Spleen (tissue), 11 donors: ENCODE measurements around the gene TSSC4. TPM values are rescaled to one million over a fixed set of nuclear protein-coding genes. Genes with fewer than 3 reads are reported as not detected.

Experiments used
- DNase-seq: peaks from one replicate; pipeline ENCODE4 v3.0.0-alpha.2; 2020
- H3K27ac ChIP-seq, 8 donors: fragments of 200-600 bp; sonication (generic) in 7 of 8; 1 replicate in 4 of 8; 2 replicates in 4 of 8; pipeline versions ENCODE4 v1.5.0 to v1.8.0; 2016 to 2021; ENCODE audit warnings: inconsistent platforms in 4 of 8, mild to moderate bottlenecking in 4 of 8, moderate library complexity in 1 of 8
- H3K27me3 ChIP-seq, 7 donors: fragments of 200-600 bp; sonication (generic) in 6 of 7; replicated peaks in 1 of 7; 1 replicate in 4 of 7; 2 replicates in 3 of 7; pipeline versions ENCODE4 v1.5.0 to v1.8.0; 2016 to 2021; ENCODE audit warnings: inconsistent platforms in 3 of 7, mild to moderate bottlenecking in 1 of 7
- H3K36me3 ChIP-seq, 6 donors: fragments of 200-600 bp; sonication (generic) in 5 of 6; 1 replicate in 4 of 6; 2 replicates in 2 of 6; pipeline versions ENCODE4 v1.5.0 to v1.8.0; 2016 to 2021; ENCODE audit warnings: inconsistent platforms in 2 of 6
- H3K4me1 ChIP-seq, 6 donors: fragments of 200-600 bp; sonication (generic) in 5 of 6; 1 replicate in 3 of 6; 2 replicates in 3 of 6; pipeline versions ENCODE4 v1.5.0 to v1.8.0; 2016 to 2021; ENCODE audit warnings: inconsistent platforms in 3 of 6
- H3K4me3 ChIP-seq, 8 donors: fragments of 200-600 bp; sonication (generic) in 7 of 8; 1 replicate in 4 of 8; 2 replicates in 4 of 8; pipeline versions ENCODE4 v1.5.0 to v1.8.0; 2016 to 2021; ENCODE audit warnings: inconsistent platforms in 4 of 8, mild to moderate bottlenecking in 4 of 8, moderate library complexity in 2 of 8
- H3K9me3 ChIP-seq, 8 donors: fragments of 200-600 bp; sonication (generic) in 7 of 8; 1 replicate in 4 of 8; 2 replicates in 4 of 8; pipeline versions ENCODE4 v1.5.0 to v1.8.0; 2016 to 2021; ENCODE audit warnings: inconsistent platforms in 4 of 8
- CTCF ChIP-seq, 11 experiments: fragments of 200-600 bp in 7 of 11; fragments of 450-650 bp in 4 of 11; sonication (generic) in 4 of 11; IDR thresholded peaks in 8 of 11; conservative IDR thresholded peaks in 3 of 11; 1 replicate in 7 of 11; 2 replicates in 4 of 11; pipeline versions ENCODE4 v1.4.0 to v1.8.0; 2016 to 2021; ENCODE audit warnings: antibody characterized with exemption in 11 of 11, inconsistent platforms in 4 of 11, mild to moderate bottlenecking in 1 of 11
- POLR2A ChIP-seq, 3 donors: fragments of 450-650 bp; IDR thresholded peaks; one replicate each; pipeline ENCODE4 v1.5.1; 2017; ENCODE audit warnings: antibody characterized with exemption in 3 of 3, mild to moderate bottlenecking in 1 of 3
- POLR2AphosphoS5 ChIP-seq, 3 donors: sonication (generic); formaldehyde crosslinking; IDR thresholded peaks; one replicate each; pipeline ENCODE4 v1.5.1; 2017; ENCODE audit warnings: antibody characterized with exemption in 3 of 3
- whole genome bisulfite sequencing, 5 donors: extraction: QIAGEN DNeasy Blood & Tissue Kit in 3 of 5; methylation state at CpG; one replicate each; pipeline versions ENCODE4 v1.1.5 to v1.1.7; 2013 to 2018; 5-methylcytosine and 5-hydroxymethylcytosine counted together
- intact Hi-C: fragments of 100-400 bp; cut with DNase I; formaldehyde crosslinking; loops from one replicate; pipeline ENCODE4 v1.15.0; 2023; ENCODE audit warnings: low total_unique reads
- polyA plus RNA-seq, 3 donors: library from polyadenylated mRNA; stranded (reverse); fragments of 200-250 nt; gene quantifications; one replicate each; pipeline ENCODE4 v1.2.1, GENCODE V29; 2013
- total RNA-seq, 7 donors: library from RNA; depleted of rRNA in 3 of 7; stranded (reverse); fragments of >200 nt in 3 of 7; fragmentation: NEBNext Ultra II Directional in 4 of 7; extraction: Animal tissue kit (Norgen Biotek cat#: 25700) in 4 of 7; gene quantifications; one replicate each; pipeline versions ENCODE4 v1.1.0 to v1.2.1, GENCODE V29; 2016 to 2021
- donor health status: healthy with polysubstance abuse.
- donor health status: DM: no; HTN: no; CAD: no; lungs with moderate emphysema.
- donor health status: DM: no; HTN: no; CAD: no.
- donor health status: Bipolar disorder and iron deficiency.
- donor health status: healthy.
- donor health status: DM: no; HTN: no; CAD: no.
- donor health status: DM: yes; HTN: yes; CAD: no.

TSSC4 gene
- total and polyA plus RNA-seq, 10 donors, result 28.7 to 94.4 (median 43.7) TPM

- H3K27ac ChIP-seq, result no peak overlapping the region
- H3K36me3 ChIP-seq, result no peaks in the 10 kb centered on the region
- H3K27me3 ChIP-seq, result peaks cover 0 to 42% (median 0%) of the 10 kb centered on the region in 7 donors
- 83 to 94% (median 88%) methylated on average over 6 to 13 of the region's 13 CpGs for WGBS, 5 donors
- no peaks in the 10 kb centered on the region for H3K4me1 ChIP-seq
- H3K4me3 ChIP-seq, result no peak overlapping the region
- intact Hi-C loops, result no loop called here
- DNase-seq, result peak; percentile 54
- no peaks in the 10 kb centered on the region for H3K9me3 ChIP-seq
- TF ChIP-seq POLR2A (IDR thresholded peaks at IDR 0.05), result no peak
- no peak for TF ChIP-seq CTCF (IDR thresholded peaks at IDR 0.05 in 8 of 11, conservative IDR thresholded peaks at IDR 0.05 in 3 of 11)
- TF ChIP-seq POLR2AphosphoS5 (IDR thresholded peaks at IDR 0.05), result no peak
Observed at GRCh38 chr11:2436521-2437031, 36.0 kb downstream of the TSSC4 start.

GRCh38 chr11:2437516-2437915, 37.0 kb downstream of the TSSC4 start:
- no peaks in the 10 kb centered on the region for H3K36me3 ChIP-seq
- DNase-seq, result no peak
- 88 to 96% (median 94%) methylated on average over 4 of the region's 4 CpGs for WGBS, 5 donors
- H3K4me1 ChIP-seq, result no peaks in the 10 kb centered on the region
- no peak overlapping the region for H3K4me3 ChIP-seq
- H3K27me3 ChIP-seq, result peaks cover 0 to 39% (median 0%) of the 10 kb centered on the region in 7 donors
- no peak overlapping the region for H3K27ac ChIP-seq
- TF ChIP-seq POLR2A (IDR thresholded peaks at IDR 0.05) (no peak), POLR2AphosphoS5 (IDR thresholded peaks at IDR 0.05) (no peak), CTCF (IDR thresholded peaks at IDR 0.05 in 8 of 11, conservative IDR thresholded peaks at IDR 0.05 in 3 of 11) (no peak)
- H3K9me3 ChIP-seq, result no peaks in the 10 kb centered on the region
- intact Hi-C loops, result no loop called here

- WGBS, 5 donors, result 94 to 97% (median 96%) methylated on average over 3 of the region's 3 CpGs
- H3K4me3 ChIP-seq, result no peak overlapping the region
- peaks cover 0 to 18% (median 5%) of the 10 kb centered on the region in 6 donors for H3K4me1 ChIP-seq
- intact Hi-C loops, result no loop called here
- H3K27ac ChIP-seq, result no peak overlapping the region
- H3K27me3 ChIP-seq, result peaks cover 0 to 53% (median 9%) of the 10 kb centered on the region in 7 donors
- no peaks in the 10 kb centered on the region for H3K36me3 ChIP-seq
- H3K9me3 ChIP-seq, result no peaks in the 10 kb centered on the region
- no peak for DNase-seq
- TF ChIP-seq CTCF (IDR thresholded peaks at IDR 0.05 in 8 of 11, conservative IDR thresholded peaks at IDR 0.05 in 3 of 11) (no peak), POLR2AphosphoS5 (IDR thresholded peaks at IDR 0.05) (no peak), POLR2A (IDR thresholded peaks at IDR 0.05) (no peak)
Observed at GRCh38 chr11:2439820-2440219, 39.3 kb downstream of the TSSC4 start.

GRCh38 chr11:2440646-2441045, 40.1 kb downstream of the TSSC4 start:
- TF ChIP-seq POLR2A (IDR thresholded peaks at IDR 0.05) (no peak), POLR2AphosphoS5 (IDR thresholded peaks at IDR 0.05) (no peak), CTCF (IDR thresholded peaks at IDR 0.05 in 8 of 11, conservative IDR thresholded peaks at IDR 0.05 in 3 of 11) (no peak)

More at GRCh38 chr11:2440646-2441045, 40.1 kb downstream of the TSSC4 start:
- Histone ChIP-seq H3K27me3 (peaks cover 0 to 61% (median 11%) of the 10 kb centered on the region in 7 donors), H3K4me1 (peaks cover 0 to 24% (median 10%) of the 10 kb centered on the region in 6 donors), H3K9me3 (no peaks in the 10 kb centered on the region), H3K27ac (no peak overlapping the region), H3K4me3 (no peak overlapping the region), H3K36me3 (no peaks in the 10 kb centered on the region)
- WGBS, 5 donors, result 67 to 75% (median 72%) methylated on average over 8 of the region's 8 CpGs
- DNase-seq, result peak; percentile 67
- intact Hi-C loops, result no loop called here
